ENCODE measurements around the gene MBTPS1. TPM values are rescaled to one million over a fixed set of nuclear protein-coding genes. Genes with fewer than 3 reads are reported as not detected.

MBTPS1 gene
- 94.1 and 101 TPM in 2 replicates for total RNA-seq

DNA sequence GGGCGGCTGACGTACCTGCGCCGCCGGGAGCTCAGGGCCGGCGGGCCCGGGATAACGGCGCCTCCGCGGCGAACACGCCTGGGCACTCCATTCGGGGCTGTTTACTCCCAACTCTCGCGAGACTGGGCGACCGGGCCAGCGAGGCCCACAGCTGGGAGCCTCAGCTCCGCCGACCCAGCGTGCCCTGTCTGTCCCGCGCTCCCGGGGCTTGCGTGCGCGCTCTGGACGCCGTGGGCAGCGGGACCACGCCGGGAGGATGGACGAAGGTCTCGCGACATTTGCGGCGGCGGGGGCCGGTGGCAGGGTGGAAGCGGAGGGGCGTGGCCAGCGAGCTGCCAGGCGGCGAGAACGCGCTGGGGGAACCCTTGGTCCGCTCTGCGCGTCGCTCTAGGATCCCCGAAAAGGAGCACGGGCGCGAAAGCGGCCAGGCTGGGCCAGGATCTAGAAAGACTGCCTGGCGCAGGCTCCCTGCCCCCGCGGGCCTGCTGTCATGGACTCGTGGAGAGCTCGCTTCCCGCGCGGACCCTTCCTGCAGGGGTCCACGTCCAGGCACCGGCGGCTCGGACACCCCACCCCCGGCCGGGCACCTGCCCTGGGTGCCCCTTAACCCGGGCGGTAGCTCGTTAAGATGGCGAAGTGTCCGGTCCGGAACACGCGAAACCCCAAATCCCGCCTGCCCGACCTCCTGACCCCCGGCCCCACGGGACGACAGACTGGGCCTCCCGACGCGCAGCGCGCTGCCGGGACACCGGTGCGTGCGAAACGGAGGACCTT, at the start of gene MBTPS1:
TSS of gene MBTPS1 (minus strand) at position 223 of the 774 bp plus-strand sequence. CDS start 15,159 bp downstream, outside the sequence.

GRCh38 chr16:84144859-84145639, 28.3 kb upstream of the MBTPS1 start, which contains the start of the genes DNAAF1 and HSDL1:
Gene DNAAF1 (plus strand): TSS chr16:84145308. CDS start chr16:84145441, 133 bp downstream.
Gene HSDL1 (minus strand): TSS chr16:84145177. CDS start chr16:84131321, 13,856 bp downstream.

DNA sequence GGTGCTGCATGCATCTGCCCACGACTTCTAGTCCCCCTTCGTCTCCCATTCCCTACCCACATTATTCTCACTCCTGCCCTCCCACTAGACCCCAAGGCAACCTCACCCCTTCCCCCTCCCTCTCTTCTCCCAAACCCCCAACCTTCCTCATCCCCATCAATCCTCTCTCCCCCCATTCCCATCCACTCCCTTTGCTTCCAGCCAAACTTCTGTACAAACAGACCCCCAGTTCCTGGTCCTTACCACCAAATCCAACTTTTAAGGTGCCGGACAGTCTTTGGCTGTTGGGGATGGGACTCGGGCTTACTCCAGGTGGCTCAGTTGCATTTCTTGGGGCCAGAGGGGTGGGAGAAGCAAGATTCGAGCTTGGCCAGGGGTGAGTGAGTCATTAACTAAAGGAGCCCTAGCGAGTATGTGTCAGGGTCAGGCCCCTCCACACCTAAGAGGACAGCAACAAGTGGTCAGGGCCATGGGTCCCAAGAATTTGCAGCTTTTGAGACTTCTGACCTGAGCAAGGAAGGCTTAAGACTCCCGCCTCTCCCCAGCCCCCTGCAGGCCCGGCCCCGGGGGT, 74.3 kb downstream of the MBTPS1 start, which contains the start of gene SLC38A8:
TSS of gene SLC38A8 (minus strand) at position 488 of the 571 bp plus-strand sequence. CDS start 638 bp downstream, outside the sequence.

Other genes starting within 250 kb of the MBTPS1 start
- gene MLYCD, start 217.8 kb downstream of the MBTPS1 start, total RNA-seq = 3.0 and 3.2 TPM in 2 replicates
- 0.69 and 1.2 TPM in 2 replicates for gene OSGIN1, start 163.7 kb downstream of the MBTPS1 start, total RNA-seq
- not detected in 2 replicates for gene NECAB2, start 148.7 kb downstream of the MBTPS1 start, total RNA-seq
- not detected in 2 replicates for gene SLC38A8, start 74.1 kb downstream of the MBTPS1 start, total RNA-seq
- gene HSDL1, start 28.2 kb upstream of the MBTPS1 start, total RNA-seq = 33.0 and 35.3 TPM in 2 replicates
- 0.09 TPM in 1 of 2 replicates, not detected in the other for gene DNAAF1, start 28.4 kb upstream of the MBTPS1 start, total RNA-seq
- gene TAF1C, start 70.1 kb upstream of the MBTPS1 start, total RNA-seq = 9.2 and 10.7 TPM in 2 replicates
- gene ADAD2, start 74.2 kb upstream of the MBTPS1 start, total RNA-seq = not detected in 2 replicates
- gene KCNG4, start 123.1 kb upstream of the MBTPS1 start, total RNA-seq = not detected in 2 replicates
- not detected in 2 replicates for gene WFDC1, start 177.9 kb upstream of the MBTPS1 start, total RNA-seq

All from dermis lymphatic vessel endothelial cell (primary cell).